HEK293T (cell line): Measurements from ENCODE around the gene SLC25A22.

Experiments
- FOXA1 ChIP-seq: fragments of 450-650 bp; IDR thresholded peaks from 2 replicates; pipeline ENCODE4 v1.6.1; 2016; ENCODE audit warnings: mild to moderate bottlenecking
- HDGF ChIP-seq: fragments of 450-650 bp; IDR thresholded peaks from 2 replicates; pipeline ENCODE4 v1.6.1; 2017; ENCODE audit warnings: antibody characterized with exemption, borderline replicate concordance
- NFRKB ChIP-seq: fragments of 450-650 bp; IDR thresholded peaks from 2 replicates; pipeline ENCODE4 v1.6.1; 2016; ENCODE audit warnings: mild to moderate bottlenecking, moderate library complexity

DNA sequence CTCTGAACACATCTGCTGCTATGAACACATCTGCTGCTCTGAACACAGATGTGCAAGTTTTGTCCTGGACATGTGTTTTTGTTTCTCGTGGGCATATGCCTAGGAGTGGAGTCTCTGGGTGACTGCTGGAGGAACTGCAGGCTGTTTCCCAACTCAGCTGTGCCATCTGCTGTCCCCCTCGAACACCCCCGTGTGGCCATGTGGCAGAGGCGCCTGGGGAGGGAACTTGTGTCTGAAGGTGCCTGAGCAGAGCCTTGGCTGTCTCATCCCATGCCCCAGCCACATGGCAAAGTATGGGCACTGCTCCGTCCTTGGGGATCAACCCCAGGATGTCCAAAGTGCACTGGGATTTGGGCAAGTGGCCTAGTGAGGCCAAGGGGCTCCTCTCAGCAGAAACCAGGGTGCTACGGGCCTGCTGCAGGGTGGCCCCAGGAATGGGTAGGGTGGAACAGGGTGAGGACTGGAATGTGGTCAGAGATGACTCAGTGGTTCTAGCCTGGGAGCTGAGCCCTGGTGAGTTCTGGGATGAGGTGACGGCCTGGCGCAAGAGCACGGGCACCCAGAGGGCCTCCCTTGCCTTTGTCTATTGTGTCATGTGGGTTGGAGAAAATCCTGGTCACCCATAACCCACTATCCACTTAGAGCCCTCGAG, 35.5 kb downstream of the SLC25A22 start:
- TF ChIP-seq NFRKB (no peak), HDGF (no peak), FOXA1 (no peak)
